Activated naive CD4-positive, alpha-beta T cell (primary cell): ENCODE results near the gene AQP11.

Experiments used
- DNase-seq, 4 experiments: peaks; one replicate each; lab custom pipeline; 2025; lab: John Stamatoyannopoulos, UW

The AQP11 gene

DNA sequence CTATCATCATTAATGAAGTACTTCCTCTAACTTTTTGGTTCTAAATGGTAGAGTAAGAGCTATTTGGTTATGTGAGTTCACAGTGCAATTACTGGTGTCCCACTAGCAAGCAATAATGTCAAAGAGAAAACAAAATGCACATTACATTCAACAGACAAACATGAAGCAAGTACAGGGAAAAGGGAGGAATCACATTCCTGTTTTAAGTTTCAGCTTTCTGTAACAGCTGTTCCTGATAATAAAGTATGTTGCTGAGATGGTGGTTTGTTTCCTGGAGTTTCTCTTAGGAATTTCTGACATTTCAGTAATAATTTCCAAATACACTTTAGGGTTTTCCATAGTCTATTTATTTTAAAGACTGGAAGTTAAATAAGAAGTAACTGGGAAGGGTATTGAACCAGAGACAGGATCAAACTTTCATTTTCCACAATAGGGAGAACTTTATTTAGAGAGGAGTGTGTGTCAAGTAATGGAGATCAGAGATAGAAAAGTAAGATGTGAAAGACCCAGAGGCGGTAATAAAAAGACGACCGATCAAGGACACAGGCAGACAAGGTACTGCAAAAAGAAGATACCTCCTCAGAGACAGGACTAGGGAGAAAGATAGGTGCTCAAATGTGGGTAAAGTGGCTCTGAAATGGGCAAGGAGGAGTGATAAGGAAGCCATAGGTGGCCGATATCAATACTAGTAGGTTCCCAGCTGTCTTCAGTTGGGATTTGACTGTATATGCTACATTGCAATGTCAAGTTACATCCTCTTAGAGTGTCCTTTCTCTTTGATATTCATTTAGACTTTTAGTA lies 68.7 kb downstream of the AQP11 start:
- no peak for DNase-seq
